GM21367 (cell line): ENCODE results near the gene SLC12A1.

Experiments
- ATAC-seq: cut with Tn5 transposase; IDR thresholded peaks from one replicate; pipeline ENCODE4 v1.9.1; 2021; ENCODE audit not compliant: unreplicated experiment

The SLC12A1 gene

DNA sequence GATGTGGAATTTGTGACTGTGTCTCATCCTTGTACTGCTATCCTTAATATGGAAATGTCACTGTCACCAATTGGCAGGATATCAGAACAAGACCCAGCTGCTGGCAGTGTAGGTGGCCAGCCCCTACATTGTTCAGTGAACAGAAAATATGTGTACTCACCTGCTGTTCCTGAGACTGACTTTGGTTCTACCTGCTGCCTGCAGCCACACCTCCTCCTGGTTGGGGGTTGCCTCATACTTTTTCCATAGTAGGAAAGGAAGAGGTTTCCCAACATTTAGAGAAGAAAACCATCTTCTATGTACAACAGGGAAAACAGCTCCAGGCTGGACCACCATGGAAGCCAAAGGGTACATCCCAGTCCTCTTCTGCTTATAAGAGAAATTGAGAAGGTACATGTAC lies 35.9 kb downstream of the SLC12A1 start:
- ATAC-seq = no peak

DNA sequence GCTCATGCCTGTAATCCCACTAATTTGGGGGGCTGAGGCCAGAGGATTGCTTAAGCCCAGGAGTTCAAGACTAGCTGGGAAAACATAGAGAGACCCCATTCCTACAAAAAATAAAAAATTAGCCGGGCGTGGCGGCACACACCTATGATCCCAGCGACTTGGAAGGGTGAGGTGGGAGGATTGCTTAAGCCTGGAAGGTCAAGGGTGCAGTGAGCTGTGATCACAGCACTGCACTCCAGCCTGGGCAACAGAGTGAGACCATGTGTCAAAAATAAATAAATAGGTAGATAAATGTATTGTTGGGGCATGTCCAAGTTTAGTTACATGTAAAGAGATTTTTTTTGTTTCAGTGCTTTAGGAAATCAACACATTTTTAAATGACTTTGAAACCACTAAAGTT lies 36.4 kb downstream of the SLC12A1 start:
- no peak for ATAC-seq

DNA sequence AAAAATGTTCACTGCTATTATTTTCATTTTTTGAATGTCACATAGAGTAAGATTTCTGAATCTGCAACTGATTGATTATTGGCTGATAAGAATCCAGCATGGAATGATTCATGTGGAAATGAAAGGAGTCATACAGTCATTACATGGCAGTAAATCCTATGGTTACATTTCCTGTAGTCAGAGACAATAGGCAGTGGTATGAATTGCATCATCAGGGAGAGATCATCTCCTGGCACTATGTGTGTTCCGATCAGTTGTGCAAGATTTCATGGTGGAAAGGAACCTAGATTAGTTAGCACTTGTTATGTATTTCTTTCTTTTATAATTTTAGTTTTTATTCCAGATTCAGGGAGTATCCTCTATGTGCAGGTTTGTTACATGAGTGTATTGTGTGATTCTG lies 38.8 kb downstream of the SLC12A1 start:
- ATAC-seq = no peak

DNA sequence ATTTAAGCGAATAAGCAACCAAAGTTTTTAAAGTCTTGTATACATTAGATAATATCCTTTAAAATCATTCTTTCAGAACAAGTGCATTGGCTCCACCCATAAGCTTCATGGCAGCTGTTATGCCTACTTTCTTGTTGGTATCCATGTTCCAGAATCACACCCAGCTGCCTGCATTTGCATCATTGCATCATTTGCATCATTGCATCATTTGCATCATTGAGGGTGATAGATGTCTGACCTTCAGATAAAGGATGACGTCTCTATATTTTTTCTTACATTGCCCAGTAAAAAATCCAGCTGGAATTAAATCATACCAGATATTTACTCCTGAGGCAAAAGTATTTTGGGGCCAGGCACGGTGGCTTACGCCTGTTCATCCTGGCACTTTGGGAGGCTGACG lies 42.3 kb downstream of the SLC12A1 start:
- ATAC-seq = no peak

DNA sequence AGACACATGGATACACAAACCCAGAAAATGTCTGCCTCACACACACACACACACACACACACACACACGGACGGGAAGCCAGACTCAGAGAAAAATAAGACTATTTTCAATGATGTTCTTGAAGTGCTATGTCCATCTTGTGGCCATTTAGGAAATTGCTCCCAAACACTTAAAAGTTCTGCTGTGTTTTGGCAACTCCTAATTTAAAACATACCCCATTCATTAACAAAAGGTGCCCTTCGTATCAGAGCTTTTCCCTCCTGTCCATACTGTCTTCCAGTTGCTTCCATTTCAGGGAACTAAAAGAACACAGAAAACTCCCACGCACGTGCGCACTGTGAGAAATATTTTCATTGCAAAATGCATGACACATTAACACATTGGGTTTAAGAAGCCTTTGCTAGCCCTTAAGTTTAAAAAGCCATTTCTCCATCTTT lies 44.6 kb downstream of the SLC12A1 start:
- no peak for ATAC-seq

DNA sequence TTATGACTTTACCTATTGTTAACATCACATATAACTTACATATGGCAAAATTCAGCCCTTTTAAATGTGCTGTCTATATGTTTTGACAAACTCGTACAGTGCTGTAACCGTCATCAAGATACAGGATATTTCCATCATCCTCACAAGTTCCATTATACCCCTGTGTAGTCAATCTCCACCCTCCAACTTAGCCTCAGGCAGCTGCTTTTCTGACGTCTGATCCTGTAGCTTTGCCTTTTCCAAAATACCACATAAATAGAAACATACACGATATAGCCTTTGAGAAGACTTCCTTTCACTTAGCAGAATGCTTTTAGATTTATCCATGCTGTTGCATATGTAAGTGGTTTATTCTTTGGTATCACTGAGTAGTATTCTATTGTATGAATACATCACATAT lies 47.1 kb downstream of the SLC12A1 start:
- ATAC-seq = no peak

DNA sequence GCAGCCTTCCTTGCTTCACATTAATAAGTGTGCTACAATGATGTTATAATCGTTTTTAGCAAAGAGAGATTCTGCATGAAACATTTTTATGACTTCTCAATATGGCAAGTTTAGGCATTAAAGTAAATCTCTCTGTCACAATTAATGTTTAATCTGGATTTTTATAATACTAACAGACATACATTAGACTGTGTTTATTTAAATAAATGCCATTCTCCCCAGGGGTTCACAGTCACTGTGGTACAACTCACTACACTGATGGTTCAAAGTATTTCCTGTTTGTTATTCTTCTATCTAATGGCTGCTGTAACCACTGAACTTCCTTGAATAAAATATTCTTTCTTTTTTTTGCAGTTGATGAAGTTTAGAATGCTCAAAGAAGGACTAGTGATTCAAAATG lies 59.0 kb downstream of the SLC12A1 start:
- ATAC-seq = no peak

DNA sequence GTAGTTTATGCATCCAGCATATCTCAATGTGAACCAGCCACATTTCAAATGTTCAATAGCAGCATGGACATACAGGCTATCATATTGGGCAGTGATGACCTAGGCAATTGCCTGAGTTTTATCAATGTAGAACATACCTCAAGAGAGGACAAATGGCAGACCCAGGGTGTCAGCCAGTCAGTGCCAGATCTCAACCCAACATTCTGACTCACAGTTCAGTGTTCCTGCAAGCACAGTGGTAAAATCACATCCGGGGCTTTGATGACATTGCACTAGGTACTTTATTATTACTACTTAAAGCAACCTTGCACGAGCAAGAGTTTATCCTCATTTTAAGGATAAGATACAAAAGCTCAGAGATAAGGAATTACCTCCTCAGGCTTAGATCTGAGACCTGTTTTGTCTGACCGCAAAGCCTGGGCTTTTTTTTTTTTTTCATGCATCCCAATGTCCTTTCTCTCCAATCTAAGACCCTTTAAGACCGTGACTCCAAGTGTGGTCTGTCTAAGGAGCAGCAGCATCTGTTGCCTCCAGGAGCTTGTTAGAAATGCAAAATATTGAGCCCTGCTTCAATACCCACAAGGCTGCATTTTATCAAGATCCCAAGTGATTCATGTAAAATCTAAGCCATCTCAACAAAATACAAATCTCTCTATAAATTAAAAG lies 60.1 kb downstream of the SLC12A1 start:
- no peak for ATAC-seq

DNA sequence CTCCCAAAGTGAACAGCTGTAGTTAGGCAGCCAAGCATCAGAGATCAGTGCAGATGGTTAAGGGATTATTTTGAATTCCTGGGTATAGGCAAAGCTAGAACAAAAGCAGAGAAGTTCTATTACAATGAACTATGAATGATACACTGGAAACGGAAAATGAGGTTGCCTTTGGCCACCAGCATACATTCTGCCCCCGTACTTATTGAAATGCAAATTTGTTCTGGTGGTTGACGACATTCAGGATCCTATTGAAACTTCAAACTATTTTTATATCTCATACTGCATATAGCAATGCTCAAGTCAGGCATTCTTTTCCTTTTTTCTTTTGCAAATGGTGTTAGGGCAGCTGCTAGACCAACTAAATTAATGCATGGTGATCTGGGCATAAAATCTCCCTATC lies 61.7 kb downstream of the SLC12A1 start:
- no peak for ATAC-seq

DNA sequence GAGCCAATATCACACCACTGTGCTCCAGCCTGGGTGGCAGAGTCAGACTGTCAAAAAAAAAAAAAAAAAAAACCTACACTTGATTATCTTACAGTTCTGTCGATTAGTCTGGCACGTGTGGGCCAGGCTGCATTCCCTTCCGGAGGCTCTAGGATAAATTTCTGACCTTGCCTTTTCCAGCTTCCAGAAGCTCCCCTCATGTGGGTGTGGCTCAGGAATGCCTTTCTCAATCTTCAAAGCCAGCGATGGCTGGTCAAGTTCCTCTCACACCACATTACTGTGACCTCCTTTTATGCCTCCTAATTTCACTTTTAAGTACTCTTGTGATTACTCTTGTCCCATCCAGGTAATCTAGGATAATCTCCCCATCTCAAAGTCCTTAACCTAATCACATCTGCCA lies 66.9 kb downstream of the SLC12A1 start:
- ATAC-seq = no peak

DNA sequence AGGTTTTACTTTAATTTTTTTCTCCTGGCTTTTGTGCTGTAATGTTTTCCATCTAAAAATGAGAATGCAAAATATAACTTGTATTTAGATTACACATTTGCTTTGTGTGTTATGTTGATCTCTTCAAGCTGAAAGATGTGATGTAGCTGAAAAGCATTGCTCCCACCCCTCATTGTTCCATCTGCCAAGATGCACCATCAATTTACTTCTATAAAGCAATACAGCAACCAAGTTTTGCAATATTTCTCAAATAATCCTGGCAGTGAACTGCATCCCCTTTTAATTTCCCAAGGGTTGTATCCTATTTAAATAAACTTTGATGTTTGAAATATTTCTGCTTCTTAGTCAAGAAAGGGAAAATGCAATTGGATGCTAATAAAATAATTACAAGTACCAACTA lies 72.6 kb downstream of the SLC12A1 start:
- ATAC-seq = no peak

DNA sequence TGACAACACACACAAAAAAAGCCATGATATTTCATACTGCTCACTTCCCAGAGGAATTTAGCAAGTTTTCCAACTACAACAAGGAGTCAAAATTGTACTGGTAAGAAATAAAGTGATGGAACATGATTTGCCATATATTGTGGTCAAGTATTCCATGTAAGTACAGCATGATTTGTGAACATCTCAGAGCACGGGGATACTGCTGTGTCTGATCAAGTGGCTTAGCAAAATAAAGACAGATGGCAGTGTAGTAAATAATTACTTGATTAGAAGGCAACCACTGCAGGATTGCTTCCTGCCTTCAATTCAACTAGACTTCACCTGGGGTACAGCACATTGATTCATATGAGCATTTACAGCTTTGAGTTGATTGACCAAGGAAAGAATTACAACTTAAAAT lies 73.5 kb downstream of the SLC12A1 start:
- ATAC-seq = no peak

DNA sequence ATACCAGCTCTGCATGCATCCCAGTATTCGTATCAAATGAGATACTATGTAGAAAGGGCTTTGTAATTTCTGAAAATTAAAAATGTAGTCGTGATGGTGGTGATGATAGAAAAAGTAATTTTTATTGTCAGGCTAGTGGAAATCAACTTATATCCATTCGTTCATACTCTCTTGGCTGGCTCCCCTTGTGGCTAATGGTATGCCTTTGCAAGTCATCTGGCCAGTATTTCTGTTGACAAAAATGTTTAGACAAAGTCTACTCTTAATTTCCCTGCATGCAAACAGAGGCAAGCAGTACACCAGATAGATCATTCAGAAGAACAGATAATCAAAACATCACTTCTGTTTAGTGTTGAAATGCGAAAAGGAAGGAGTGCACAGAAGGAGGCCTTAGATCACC lies 75.6 kb downstream of the SLC12A1 start:
- ATAC-seq = no peak

DNA sequence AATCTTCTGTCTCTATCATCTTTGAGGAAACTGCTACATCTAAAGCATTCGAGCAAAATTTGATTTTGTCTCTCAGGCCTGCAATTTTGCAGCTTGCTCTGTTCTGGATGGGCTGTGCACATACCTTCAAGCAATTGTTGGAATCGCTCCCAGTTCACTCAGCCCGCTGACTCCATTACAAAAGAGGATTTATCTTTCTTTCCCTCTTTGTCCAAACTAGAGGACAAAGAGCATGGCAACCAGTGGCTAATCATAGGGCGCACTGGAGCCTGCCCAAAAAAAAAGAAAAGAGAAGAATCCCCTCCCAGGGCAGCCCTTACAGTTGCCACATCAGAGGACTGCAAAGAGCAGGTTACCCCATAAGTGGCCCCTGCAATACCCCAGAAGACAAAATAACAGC lies 76.1 kb downstream of the SLC12A1 start:
- ATAC-seq = no peak

DNA sequence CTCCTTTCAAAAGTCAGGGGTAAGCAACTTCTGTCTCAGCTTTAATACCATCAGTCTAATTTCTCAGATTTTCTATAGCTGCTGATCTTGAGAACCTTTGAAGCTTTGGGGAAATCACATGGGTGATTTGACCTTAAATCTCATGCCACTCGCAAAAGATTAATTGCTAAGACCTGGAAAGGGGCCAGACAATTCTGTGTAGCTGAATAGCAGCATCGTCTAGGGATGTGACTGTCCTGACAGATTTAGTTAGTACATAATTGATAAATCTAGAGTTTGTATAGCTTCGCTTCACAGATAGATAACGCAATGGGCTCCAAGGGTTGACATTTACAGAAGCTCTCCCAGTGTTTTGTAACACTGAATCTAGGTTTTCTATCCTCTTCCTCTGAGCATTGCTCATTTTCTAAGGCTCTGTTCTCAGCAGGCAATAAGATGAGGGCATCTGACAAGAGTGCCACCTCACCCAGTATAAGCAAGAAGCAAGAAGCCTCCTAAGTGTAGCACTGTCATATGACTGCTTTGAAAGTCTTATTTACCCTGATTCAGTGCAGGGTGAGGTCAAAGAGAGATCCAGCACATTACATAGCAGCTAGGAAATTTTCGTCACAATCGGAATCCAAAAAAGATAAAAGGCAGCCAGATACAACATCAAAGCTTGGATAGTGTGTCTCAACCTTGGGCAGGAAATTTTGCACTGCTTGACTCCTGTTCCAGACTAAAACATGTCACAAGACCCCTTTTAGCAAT lies 77.5 kb downstream of the SLC12A1 start:
- no peak for ATAC-seq

DNA sequence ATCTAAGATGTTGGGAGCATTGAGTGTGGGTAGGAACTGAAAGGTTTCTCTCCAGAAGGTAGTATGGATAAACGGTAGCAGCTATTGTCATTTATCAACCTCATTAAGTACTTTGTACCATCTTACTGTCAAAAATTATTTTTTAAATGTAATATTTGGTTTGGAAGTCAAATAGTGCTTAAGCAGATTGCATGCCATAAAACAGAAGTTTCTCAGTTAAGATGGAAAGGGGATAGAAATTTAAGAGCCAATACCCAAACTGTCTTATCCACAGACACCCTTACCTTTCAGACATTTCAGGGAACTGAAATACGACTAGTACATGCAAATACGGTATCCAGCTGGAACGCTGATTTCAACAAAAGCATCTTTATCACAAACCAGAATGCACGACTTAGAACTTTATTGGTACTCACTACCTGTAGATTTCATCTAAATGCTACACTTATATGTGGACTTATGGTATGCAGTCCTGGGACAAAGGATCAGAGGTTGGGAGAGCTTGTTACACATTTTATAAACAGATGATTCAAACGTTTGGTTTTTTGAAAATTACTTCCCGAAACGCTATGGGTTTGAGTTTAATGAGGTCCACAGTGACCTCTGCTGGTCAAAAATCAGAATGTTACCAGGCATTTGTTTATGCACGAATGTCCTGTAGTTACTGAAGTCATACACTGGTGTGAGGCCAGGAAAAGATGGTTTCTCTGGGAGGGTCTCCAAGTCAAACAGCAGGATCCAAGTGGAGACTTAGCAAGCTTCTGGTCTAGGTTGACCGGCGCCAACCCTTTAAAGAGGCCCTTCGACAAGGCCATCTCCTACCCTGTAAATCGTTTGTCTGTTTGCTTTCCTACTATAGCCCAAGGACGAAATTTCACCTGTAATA lies 79.5 kb downstream of the SLC12A1 start:
- ATAC-seq = peak; percentile 76

DNA sequence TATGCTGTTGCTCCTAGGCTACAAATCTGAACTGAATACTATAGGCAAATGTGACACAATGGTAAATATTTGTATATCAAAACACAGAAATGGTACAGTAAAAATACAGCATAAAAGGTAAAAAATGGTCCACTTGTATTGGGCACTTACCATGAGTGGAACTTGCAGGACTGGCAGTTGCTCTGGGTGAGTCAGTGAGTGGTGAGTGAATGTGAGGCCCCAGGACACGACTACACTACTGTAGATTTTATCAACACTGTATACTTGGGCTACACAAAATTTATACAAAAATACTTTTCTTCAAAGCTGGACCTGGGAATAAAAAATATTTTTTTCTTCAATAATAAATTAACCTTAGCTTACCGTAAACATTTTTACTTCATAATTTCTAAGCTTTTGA lies 83.5 kb downstream of the SLC12A1 start:
- no peak for ATAC-seq

DNA sequence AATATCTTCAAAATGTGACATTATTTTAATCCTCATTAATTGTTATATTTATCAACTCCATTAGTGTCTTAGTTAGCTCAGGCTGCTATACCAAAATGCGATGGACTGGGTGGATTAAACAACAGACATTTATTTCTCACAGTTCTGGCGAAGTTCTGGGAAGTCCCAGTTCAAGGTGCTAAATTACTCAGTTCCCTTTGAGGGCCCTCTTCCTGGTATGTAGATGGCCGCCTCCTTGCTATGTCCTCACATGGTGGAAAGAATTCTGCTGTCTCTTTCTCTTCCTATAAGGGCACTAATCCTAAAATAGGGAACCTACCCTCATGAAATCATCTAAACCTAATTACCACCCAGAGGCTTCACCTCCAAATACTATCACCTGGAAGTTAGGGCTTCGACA lies 86.4 kb downstream of the SLC12A1 start:
- no peak for ATAC-seq

DNA sequence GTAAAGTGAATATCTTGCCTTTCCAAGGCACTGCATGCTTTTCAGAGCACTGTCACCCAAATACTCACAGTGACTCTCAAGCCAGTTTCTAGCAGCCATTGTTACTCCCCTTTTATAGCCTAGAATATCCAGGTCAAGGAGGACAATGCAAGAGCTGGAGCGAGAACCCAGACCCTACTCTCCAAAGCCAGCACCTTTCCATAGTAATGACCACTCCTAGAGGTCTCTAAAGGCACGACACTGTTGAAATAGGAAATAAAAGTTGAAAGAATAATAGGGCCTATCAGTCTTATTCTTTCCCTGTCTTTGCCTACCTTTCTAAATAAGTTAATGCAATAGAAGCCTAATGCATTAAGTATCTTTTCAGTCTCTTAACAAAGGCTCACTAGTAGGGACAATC lies 91.6 kb downstream of the SLC12A1 start:
- ATAC-seq = no peak

DNA sequence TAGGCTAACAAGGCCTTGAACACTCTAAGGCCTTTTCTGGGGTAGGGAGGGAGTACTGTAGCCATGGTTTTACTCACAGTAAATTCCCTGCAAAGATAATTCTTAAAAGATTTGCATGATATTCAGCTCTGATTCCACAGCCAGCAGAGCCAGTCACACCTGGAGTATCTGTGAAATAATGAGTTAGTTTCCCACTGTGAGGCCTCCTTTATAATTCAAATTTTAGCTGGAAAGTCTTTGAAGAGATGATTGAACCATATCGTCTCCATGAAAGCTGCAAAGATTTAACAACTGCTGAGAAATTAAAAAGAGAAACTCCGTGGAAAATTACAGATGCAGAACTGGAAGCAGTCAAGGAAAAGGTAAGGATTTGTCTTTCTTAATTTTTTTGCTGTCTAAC lies 92.8 kb downstream of the SLC12A1 start:
- ATAC-seq = no peak

DNA sequence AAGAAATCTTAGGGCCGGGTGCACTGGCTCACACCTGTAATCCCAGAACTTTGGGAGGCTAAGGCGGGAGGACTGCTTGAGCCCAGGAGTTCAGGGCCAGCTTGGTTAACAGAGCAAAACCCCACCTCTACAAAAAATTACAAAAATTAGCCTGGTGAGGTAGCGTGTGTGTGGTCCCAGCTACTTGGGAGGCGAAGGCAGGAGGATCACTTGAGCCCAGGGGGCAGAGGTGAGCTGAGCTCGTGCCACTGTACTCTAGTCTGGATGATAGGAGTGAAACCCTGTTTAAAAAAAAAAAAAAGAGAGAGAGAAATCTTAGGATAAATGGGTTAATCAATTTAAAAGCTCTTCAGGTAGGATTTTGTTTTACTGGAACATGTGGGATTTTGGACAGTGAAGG lies 93.9 kb downstream of the SLC12A1 start:
- ATAC-seq = no peak

DNA sequence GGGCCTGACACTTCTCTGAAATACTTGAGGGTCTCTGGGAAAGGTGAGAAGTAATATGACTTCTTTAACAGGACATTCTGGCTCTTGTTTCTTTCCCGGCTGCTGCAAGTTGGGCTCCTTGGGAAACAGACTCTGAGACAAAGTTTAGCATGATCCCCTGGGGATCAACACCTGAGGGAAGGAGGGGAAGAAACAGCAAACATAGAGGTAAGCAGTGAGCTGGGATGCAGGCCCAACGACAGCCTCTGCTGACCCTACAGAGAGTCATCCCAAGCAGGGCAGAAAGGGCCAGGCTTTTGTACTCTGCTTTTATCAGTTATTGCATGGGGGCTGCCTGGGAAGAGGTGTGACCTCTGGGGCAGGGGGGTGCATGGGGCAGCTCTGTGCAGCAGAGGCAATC lies 98.3 kb downstream of the SLC12A1 start:
- no peak for ATAC-seq
